OCI-LY3 (cell line): ENCODE data around the gene NPEPL1.

Source experiments
- CTCF ChIP-seq: fragments of 200-600, 300-600 bp; sonication (generic); IDR thresholded peaks from 2 replicates; pipeline ENCODE4 v1.5.1; 2014; ENCODE audit warnings: antibody characterized with exemption, low read length, low read depth
- EZH2phosphoT487 ChIP-seq: fragments of 200-600 bp; shearing (Covaris generic); IDR thresholded peaks from 2 replicates; pipeline ENCODE4 v1.6.1; 2018; ENCODE audit warnings: antibody characterized with exemption, mixed run types, low read depth

GRCh38 chr20:58702161-58702510 is 9.5 kb downstream of the NPEPL1 start:
- TF ChIP-seq CTCF (no peak), EZH2phosphoT487 (no peak)
